ENCODE measurements around the gene DDX46.

- no peak for TF ChIP-seq CTCF (IDR thresholded peaks at IDR 0.05)
- no peak for TF ChIP-seq EZH2 (IDR thresholded peaks at IDR 0.05; ENCODE audit: borderline replicate concordance, insufficient read depth, low read depth, low read length, poor library complexity, severe bottlenecking)
These were observed 18.8 kb downstream of the DDX46 start for GRCh38 chr5:134777366-134777765.
